Lower leg skin (tissue), 3 donors: ENCODE measurements around the gene CORO1C.

Experiments
- CTCF ChIP-seq, 3 donors: fragments of 450-650 bp; IDR thresholded peaks; one replicate each; pipeline ENCODE4 v1.5.1; 2016; ENCODE audit warnings: antibody characterized with exemption in 3 of 3, mild to moderate bottlenecking in 3 of 3, moderate library complexity in 2 of 3
- POLR2A ChIP-seq, 2 donors: fragments of 450-650 bp; IDR thresholded peaks; one replicate each; pipeline ENCODE4 v1.6.1; 2016 to 2017; ENCODE audit warnings: antibody characterized with exemption in 2 of 2, mild to moderate bottlenecking in 1 of 2, moderate library complexity in 1 of 2

- TF ChIP-seq CTCF (IDR thresholded peaks at IDR 0.05) (no peak), POLR2A (IDR thresholded peaks at IDR 0.05) (no peak)
Measured at GRCh38 chr12:108709697-108710096, 21.6 kb downstream of the CORO1C start.
